Fibroblast of skin of left quadriceps (primary cell): ENCODE measurements around the gene MIOX.

Experiments used
- DNase-seq, 2 experiments: peaks; one replicate each; pipeline ENCODE4 v3.0.0-alpha.2; 2013; ENCODE audit warnings: low read depth in 2 of 2

The MIOX gene

DNA sequence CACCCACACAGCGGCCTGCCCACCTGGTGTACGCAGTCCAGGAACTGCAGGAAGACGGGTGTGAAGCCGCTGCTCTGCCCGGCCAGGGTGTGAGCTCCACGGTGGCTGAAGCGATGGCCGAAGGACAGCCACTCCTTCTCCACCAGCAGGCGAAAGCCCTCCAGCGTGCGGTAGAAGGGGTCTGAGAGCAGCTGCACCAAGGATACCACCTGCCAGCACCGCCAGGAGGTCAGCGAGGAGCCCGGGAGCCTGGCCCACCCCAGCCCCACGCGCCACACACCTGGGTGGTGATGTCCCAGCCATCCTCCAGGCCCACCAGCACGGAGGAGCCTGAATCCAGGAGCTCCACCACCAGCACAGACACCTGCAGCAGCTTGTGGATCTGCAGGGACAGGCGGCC is 31.5 kb upstream of the MIOX start:
- no peak for DNase-seq

DNA sequence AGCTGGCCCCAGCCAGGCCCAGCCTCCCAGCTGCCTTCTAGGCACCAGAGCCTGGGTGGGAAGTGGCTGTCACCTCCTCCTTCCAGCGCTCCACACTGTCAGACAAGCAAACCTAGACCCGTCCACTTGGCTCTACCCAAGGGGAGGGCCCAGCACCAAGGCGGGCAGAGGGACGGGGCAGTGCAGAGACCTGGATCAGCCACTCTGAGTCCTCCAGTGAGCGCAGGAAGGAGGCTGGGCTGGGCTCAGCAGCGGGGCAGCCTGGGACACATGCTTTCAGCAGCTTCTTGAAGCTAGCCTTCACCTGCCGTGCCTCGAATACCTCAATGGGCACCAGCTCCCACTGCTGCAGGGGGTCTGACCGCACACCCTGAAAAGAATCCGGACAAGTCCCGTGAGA is 30.6 kb upstream of the MIOX start:
- no peak for DNase-seq

DNA sequence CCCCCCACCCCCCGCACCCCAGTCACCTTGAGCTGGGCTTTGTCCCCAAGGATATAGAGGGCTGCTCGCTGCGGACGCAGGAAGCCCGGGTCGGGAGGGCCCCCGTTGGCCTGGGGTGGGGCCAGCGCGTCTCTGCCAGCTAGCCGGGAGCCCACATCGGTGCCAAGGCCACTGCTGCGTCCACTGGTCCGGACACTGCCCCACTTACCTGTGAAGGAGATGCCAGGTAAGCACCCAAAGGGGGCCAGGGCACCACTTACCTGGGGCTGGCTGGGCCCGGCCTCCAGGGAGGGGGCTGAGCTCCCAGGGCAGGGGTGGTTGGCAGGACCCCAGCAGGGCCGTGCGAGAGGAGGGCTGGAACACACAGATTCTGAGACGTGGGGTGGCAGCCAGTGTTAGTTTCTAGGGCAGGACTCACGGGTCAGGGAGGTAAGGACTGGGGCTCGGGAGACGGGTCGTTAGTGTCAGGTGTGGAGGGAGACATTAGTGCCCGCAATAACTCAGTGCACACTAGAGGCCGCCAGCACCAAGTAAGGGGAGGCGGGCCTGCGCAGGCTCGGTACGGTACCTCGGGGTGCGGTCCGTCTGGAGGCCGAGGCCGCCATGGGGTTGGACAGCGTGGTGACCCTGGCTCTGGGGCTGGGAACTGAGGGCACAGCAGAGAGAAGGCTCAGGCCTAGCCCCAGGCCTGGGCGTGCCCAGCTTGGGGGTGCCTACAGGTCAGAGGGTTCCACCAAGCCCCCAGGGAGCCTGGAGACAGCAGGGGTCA is 30.0 kb upstream of the MIOX start:
- DNase-seq, result no peak

DNA sequence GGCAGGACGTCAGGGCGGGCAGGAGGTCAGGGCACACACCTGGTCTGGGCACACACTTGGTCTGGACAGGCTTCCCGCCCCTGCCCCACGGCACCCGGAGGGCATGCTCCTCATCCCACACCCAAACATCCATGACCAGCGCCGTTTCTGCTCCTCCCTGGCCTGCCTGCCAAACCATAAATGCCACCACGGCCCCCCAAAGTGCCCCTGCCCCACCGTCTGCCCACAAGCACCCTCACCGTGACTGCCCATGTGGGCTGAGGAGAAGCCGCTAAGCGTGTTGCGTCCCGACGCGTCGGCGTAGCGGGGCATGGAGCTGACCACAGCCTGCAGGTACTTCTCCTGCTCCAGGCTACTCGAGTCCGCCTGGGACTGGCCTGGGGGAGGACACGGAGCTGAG is 27.6 kb upstream of the MIOX start:
- DNase-seq, result no peak

DNA sequence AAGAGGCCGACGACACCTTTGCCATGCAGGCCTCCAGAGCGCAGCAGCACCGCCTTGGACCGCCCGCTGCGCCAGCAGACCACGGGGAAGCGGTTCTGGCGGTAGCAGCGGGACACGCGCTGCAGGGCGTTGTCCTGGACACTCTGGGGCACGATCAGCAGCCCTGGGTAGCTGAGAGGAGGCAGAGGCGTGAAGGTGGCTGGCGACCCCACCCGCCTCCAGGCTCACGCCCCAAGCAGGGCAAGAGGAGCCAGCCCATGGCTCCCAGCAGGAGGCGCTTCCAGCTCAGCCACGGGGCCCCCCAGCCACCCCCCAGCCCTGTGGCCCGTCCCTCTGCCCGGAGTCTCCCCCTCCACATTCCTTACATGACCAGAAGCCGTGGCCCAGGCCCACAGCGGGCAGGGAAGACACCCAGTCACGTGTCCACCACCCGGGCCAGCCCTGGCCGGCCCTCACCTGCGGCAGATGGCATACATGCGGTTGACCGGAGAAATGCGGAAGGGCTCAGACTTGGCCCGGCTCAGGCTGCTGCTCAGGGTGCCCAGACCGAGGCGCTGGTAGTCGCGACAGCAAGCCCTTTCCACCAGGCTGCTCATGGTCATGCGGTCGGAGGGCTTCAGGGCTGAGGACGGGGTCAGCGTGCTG is 27.0 kb upstream of the MIOX start:
- DNase-seq, result no peak

DNA sequence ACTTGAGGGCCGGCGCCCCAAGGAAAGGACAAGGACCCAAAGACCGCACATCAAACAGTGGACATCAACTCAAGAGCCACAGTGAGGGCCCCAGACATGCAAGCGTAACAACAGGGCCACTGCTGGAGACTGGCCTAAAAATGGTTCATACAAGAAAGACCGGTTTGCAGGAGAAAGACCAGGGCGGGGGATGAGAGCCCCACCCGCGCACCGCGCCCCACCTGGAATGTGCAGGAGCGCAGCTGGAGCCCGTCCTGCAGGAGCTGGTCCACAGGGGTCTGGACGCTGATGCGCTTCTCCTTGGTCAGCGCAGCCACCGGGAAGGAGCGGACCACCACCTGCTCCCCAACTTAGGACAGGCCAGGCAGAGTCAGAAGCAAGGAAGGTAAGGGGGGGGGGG is 25.7 kb upstream of the MIOX start:
- no peak for DNase-seq

DNA sequence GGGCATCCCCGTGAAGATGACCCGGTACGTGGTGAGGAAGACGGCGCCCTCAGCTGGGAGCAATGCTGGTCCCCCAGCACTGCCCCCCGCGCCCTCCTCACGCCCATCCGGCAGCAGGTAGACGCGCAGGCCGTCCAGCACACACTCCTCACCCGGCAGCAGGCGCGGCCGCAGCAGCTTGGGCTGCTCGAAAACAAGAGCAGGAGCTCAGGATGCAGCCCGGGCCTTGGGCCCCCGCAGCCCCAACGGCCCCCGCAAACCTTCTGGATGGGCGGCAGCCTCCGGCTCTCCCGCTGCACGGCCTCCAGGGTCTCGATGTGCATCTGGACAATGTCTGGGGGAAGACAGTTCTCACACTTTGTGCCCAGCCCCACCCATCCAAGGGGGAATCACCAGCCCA is 25.1 kb upstream of the MIOX start:
- DNase-seq, result no peak

DNA sequence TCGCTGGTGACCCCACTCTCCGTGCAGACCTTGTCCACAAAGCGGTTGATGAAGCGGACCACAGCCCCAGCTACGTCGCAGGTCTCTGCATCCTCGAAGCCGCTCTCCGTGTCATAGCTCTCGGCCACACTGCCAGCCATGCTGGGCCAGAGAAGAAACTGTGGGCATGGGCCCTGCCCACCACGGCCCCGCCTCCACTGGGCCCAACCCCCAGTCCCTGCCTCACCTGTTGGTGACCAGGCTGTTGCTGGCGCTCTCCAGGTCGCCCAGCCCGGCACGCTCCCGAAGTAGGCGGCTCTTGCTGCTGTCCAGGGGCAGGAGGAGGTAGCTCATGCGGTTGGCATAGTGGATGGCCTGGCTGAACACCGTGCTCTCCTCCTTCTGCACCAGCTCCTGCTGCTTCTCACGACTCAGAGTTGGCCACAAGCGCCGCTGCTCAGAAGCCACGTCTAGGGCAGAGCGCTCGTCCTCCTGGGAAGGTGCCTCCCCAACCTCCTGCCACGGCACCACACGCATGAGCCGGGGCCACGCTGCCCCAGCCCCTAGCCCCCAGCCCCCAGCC is 24.6 kb upstream of the MIOX start:
- DNase-seq, result no peak

DNA sequence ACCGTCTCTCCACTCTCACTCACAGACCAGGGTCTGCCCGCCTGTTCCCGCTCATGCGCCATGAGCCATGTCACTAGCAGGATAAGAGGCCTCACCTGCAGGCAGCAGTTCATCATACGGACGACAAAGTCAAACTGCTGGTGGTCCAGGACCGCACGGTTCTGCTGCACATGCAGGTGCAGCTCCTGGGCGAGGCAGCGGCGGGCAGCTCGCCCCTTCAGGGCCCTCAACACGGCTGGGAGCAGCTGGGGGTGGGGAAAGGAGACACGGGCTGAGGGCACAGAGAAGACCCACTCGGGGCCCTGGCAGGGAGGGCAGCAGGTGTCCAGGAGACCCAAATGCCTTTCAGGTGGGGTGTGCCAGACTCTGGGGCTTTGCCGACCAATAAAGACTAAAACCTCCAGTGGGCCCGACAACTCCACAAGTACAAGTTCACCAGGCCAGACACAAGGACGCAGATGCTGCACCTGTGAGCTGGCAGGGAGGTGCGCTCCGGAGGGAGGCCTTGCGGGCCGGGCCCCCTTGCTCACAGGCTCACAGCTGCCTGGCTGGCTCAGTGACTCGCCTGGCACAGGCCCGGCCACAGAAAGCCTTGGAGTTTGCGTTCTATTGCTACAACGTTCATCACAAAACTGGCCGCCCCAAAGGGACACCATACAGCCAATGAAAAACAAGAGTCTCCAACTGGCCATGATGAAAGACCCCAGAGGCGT is 23.3 kb upstream of the MIOX start:
- DNase-seq, result no peak

DNA sequence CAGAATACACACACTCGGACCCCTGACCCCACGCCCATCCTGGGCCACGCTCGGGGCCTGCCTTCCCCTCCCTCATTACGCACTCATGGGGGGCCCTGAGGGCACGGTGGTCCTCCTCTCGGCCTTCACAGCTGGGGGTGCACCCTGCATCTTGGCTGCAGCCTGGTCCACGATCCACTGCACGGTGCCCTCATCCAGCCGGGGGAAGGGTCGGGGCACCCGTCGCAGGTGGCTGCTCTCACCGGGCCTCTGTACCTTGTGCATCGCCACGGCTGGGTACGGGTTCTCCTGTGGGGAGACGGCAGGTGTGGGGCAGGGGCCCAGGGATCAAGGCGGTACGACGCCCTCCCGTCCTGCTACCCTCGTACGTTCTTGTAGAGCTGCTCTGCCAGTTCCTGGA is 22.2 kb upstream of the MIOX start:
- DNase-seq, result no peak

DNA sequence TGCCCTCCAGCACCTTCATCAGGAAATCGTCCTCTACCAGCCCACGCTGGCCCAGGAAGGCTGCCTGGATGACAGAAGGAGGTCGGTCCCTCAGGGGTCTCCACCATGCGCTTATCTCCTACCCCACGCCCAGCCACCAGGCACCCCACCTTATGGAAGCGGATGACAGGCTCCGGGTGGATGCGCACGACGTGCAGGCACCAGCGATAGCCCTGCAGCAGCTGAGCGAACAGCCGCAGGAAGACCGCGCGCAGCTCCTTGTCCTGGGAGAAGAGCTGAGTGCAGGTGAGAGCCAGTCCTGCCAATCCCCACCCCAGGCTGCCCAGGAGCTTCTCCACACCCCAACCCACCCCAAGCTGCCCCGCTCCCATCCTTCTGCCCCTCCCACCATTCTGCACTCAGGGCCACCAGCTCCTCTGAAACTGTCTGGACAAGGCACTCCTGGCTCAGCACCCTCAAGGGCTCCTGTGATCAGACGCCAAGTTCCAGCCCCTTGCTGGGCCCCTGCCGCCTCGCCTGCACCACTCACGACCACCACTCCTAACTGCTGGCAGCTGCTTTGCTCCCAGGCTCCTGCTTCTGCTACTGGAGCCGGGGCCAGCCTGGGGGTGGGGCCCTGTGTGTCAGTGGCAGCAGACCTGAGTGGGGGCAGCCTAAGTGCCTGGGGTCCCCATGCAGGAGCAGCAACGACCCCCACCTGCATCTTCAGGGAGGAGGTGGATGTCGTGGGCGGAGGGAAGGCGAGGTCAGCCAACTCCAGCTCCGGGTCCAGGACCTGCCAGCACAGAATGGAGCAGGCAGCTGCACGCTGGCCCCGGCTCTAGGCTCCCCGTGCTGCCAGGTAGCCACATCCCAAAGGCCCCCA is 21.4 kb upstream of the MIOX start:
- no peak for DNase-seq

DNA sequence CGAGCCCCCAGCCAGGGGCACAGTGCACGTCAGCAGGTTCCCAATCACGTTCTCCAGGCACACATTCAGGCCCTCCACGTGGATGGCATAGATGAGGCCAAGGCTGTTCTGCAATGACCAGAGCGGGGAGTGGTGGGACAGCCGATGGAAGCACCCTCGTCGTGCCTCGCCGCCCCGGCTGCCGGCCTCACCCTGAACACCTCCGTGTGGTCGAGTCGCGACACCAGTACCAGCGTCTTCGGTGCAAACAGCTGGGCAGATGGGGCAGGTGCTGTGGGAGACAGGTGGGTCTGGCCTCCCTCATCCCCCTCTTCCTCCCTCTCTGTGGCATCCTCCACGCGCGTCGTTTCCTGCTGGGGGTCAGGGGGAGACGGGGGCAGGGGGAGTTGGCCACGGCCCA is 19.3 kb upstream of the MIOX start:
- DNase-seq, result no peak

DNA sequence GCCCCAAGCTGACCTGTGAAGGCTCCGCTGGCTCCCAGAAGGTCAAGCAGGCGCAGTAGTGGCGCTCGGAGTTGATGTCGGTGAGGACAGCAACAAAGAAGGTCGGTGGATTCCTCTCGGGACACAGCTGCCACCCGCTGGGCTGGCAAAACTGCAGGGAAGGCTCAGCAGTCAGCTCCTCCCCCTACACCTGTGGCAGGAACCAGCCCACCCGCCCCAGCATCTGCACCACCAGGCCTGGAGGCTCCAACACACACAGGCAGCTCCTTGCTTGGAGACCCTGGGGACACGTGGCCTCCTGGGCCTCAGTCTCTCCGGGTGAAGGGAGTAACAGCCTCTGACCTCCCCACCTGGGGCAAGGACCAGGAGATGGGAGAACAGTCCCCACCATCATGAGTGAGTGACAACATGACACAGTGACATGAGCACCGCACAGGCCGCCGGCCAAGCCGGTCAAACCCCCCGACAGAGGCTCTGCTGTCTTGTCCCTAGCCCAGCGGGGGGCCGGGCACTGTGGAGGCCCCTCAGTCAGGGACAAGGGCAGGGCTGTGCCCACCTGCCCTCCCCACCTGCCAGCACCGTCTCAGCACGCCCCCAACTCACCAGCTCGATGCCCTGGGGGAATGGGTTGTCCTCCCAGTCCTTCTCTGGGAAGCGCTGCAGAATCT is 18.8 kb upstream of the MIOX start:
- DNase-seq, result no peak

DNA sequence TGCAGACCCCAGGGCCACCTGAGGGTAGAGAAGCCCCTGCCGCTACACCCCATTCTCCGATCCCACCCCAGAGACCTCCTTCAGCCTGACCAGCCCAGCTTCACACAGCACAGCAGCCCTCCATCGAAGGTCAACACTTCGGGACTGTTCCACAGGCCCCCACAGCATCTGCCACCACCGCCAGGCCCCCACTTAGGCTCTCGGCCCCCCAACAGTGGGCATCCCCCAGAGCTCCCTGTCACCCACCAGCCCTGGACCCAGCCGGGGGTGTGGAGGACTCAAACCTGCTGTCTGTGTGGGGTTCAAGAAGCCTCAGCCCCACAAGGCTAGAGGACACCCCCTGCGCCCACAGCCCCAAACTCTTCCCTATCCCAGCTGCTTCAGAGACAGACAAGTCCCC is 18.0 kb upstream of the MIOX start:
- DNase-seq, result no peak

DNA sequence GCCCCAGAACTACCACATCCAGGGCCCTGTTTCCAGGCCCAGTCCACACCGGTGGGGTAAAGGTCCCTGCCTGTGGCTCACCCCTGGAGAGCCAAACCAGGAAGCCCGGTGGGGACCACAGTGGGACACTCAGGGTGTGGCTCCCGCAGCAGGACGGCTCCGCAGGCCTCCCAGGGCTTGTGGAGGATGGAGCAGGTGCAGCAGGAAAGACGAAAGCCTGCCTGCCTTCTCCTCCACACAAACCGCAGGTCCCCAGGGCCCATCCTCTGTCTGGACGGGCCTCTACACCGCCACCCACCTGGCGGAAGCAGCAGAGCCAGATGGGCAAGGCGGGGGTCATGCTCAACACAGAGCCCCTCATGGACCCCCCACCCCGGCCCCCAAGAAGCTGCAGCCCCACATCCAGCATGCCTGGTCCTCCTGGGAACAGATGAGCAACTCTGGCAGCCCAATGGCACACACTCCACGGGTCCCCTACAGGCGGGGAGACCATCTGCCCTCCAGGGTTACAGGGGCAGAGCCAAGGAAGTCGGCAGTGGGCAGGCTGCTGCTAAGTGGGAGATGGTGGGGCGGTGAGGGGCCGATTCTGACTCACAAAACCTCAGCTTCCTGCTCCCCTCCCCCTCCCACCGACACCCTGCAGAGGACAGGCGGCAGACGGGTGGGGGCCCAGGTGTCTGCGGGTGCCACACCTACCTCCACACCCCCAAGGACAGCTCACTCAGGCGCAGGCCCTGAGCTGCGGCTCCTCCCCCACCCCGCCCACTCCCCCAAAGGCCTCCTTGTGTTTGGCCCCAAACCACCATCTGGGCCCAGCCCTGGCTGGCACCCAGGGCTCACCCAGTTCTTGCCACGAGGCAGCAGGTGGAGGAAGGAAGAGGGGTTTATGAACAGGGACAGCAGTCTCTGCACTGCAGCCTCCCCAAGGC is 17.0 kb upstream of the MIOX start:
- DNase-seq, result no peak

DNA sequence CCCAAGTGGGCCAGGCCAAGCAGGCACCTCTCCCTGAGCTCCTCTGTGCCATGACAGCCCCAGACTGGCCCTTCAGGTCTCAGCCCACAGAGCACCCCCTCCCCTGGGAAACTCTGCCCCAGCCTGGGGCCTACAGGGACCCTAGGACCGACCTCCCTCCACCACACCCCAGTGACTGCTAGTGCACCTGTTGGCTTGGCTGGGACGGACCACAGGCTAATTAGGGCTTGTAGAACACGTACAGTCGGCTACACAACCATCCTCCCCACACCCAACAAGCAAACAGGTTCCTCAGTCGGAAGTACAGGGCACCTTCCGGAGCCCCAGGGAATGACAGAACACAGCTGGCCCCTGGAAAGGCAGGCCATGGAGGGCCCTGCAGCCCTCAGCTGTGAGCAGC is 16.2 kb upstream of the MIOX start:
- no peak for DNase-seq

DNA sequence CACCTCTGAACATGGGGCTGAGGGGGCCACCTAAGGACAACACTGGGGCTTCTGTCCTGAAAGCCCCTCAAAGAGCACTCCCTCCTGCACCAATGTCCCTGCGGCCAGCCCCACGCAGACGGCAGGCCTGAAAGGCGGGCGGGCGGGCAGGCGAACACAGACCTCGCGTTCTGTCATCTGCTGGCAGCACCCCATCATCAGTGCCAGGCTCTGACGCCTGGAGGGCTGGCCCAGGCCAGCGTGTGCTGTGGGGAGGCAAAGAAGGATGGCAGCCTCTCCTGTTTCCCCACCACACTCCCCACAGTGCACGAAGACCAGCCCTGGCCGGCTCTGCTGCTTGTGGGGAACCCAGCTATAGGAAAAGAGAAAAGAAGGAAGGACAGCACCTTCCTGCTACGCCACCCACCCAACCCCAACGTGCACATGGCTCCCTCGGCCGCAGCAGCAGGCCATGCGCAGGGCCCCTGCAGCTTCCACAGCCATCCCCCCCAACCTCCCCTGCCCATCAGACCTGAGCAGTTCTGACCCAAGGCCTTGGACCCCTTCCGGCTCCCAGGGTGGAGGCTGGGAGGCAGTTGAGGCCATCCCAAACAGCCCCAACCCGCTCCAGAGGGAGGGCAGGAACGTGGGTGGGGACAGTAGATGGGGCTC is 15.3 kb upstream of the MIOX start:
- DNase-seq, result no peak

DNA sequence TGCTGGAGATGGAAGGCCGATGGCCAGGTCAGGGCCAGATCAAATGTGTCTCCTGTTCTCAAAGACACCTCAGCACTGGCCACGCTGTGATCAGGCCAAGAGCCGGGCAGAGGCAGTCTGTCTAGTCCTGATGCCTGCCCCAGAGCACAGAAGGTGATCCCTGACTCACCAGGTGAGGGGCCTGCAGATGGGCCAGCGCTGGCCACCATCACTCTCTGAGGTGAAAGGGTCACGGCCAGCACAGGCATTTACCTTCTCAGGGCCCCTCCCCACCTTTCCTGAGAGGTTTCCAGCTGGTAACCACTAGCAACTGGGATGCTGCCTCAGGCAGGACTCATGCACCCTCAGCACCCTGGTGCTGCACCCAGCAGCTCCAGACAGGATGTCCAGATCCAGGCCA is 14.7 kb upstream of the MIOX start:
- no peak for DNase-seq

DNA sequence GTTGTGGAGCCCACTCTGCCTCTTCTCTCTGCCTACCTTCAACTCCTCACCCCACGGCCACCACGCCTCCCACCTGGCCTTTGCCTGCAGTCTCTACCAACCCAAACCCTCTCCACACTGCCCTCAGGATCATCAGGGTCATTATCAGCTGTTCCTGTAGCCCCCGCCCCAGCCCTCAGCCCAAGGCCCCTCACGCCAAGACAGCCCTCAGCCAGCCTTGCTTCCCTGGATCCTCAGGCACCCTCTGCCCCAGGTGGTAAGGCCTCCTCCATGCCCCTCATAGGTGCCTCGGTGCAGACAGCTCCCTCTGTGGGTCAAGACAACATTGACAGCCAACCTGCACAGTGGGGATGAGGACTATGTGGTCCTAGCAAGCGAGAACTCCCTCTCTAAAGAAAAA is 13.6 kb upstream of the MIOX start:
- no peak for DNase-seq
